ENCODE data around the gene ALPL.
A peak's percentile ranks its signal among the peaks of the same experiment; 100 is the strongest.
"Not testable (repeated sequence)": the region's sequence is repeated elsewhere in the genome, so short reads cannot be mapped to it uniquely, and the experiment has no call there.

The ALPL gene

GRCh38 chr1:21559788-21560567 lies 50.8 kb downstream of the ALPL start:
- no peak for DNase-seq (ENCODE audit: low spot score)

- DNase-seq (ENCODE audit: low spot score): no peak
Measured at GRCh38 chr1:21560916-21561638, 51.9 kb downstream of the ALPL start.

- DNase-seq (ENCODE audit: low spot score): no peak
Measured at GRCh38 chr1:21562896-21563295, 53.7 kb downstream of the ALPL start.

GRCh38 chr1:21563971-21564370 lies 54.7 kb downstream of the ALPL start:
- no peak for DNase-seq (ENCODE audit: low spot score)

DNA sequence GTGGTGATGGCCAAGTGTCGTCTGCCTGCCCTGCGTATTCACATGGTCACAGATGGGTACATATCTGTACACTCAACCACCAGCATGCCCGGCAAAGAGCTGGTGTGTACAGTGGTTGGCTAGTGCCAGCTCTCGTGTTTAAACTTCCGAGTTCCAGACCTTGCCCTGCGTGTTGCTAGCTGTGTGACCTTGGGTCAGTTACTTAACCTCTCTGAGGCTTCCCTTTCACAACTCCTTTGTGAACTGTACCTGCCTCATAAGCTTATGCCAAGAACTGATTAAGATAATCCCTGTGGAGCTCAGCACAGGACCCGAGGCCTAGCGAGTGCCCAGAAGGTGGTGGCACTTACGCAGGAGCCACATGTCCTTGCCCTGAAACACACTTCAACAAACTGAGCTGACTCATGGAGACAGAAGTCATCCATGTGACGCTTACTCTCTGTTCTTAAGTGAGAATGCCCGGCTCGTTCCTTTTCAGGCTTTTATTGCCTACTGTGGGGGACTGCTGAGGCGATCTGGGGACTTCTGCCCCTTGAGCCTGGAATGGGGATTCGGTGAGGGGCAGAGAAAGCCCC lies 55.4 kb downstream of the ALPL start:
- DNase-seq (ENCODE audit: low spot score): no peak

DNA sequence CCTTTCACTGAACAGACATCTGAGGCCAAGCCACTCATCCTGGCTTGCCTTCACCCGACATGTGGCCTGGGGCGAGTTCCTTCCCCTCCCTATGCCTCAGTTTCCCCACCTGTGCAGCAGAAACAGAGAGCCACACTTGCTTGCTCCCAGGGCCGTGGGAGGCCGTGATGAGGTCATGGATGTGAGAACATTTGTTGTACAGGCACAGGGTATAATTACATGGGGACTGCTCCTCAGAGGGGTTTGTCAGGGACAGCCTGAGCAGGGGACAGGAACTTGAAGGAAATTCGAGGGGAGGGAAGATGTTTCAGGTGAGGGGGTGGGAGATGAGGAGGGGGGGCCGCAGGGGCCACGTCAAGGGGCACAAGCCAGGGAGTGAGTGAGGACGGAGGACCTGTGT lies 56.1 kb downstream of the ALPL start:
- DNase-seq (ENCODE audit: low spot score): no peak

DNA sequence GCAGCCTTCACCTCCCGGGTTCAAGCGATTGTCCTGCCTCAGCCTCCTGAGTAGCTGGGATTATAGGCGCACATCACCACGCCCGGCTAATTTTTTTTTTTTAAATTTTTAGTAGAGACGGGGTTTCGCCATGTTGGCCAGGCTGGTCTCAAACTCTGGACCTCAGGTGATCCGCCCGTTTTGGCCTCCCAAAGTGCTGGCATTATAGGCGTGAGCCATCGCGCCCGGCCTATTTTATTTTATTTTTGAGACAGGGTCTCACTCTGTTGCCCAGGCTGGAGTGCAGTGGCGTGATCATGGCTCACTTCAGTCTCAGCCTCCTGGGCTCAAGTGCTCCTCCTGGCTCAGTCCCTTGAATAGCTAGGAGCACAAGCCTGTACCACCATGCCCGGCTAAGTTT lies 57.1 kb downstream of the ALPL start:
- not testable (repeated sequence) for DNase-seq (ENCODE audit: low spot score)

GRCh38 chr1:21567241-21568005 lies 58.2 kb downstream of the ALPL start:
- peak; percentile 68 for DNase-seq (ENCODE audit: low spot score)

- DNase-seq (ENCODE audit: low spot score): no peak
Measured at GRCh38 chr1:21568006-21568746, 59.0 kb downstream of the ALPL start.

DNA sequence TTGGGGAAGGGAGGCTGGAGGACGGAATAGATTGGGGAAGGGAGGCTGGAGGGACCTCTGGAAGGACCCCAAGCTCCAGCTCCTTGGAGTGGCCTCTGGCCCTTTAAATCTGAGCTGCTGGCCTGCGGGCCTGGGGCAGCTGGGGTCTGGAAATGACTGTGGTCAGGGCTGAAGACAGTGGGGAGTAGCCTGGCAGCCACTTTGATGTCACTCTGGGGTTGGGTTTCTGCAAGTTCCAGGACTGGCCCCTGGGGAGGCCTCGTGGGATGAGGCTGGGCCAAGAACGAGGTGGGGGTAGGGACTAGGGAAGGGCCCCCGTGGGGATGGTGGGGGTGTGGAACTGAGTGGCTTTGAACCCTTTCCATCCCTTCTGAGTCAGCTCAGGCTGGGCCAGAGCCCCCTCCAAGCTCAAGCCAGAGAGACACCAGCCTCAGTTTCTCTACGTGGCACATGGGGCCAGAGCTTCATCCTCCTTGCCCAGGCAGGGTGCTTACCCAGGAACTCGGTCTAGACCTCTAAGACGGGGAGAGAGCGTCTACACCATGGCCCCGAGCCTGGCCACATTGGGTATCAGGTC lies 59.7 kb downstream of the ALPL start:
- no peak for DNase-seq (ENCODE audit: low spot score)

GRCh38 chr1:21569820-21570527 lies 60.8 kb downstream of the ALPL start:
- DNase-seq (ENCODE audit: low spot score): no peak

DNA sequence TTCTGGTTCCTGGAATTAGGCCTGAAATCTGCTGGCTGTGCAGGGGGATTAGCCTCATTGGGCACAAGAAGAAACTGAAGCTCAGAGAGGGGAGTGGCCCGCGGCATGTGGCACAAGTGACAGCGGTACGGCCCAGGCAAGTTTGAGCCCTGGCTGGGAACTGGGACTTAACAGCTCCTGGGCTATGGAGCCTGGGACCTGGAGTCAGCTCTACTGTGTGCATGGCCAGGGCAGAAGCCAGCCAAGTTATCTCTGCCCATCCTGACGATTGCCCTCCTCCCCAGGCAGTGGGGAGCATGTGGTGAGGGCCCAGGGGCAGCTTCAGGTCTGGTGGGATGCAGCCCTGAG lies 61.3 kb downstream of the ALPL start:
- no peak for DNase-seq (ENCODE audit: low spot score)

DNA sequence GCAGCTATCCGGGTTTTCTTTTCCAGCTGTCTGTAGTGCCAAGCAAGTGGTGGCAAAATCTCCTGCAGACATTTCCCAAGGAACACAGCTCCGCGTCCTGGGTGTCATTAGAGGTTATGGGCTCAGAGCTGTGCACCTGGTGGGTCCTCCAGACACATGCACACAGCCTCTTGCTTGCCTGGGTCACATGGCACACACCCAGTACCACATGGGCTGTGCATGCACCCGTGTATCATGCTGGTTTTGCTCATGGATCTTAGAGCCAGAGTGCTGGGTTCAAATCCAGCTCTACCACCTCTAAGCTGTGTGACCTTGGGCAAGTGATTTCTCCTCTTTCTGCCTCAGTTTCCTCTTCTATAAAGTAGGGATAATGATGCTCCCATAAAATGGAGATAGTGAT lies 61.7 kb downstream of the ALPL start:
- DNase-seq (ENCODE audit: low spot score): no peak

DNA sequence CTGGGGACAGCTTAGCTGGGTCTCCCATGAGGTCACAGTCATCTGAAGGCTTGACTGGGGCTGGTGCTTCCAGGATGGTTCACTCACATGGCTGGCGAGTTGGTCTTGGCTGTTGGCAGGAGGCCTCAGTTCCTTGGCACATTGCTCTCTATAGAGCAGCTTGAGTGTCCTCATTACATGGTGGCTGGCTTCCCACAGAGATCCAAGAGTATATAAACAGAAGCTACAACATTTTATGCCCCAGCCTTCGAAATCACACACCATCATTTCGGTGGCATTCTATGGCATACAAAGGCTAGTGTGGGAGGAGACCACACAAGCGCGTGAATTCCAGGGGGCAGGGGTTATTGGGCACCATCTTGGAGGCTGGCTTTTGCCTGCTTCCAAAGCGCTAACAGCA lies 63.0 kb downstream of the ALPL start:
- no peak for DNase-seq (ENCODE audit: low spot score)

DNA sequence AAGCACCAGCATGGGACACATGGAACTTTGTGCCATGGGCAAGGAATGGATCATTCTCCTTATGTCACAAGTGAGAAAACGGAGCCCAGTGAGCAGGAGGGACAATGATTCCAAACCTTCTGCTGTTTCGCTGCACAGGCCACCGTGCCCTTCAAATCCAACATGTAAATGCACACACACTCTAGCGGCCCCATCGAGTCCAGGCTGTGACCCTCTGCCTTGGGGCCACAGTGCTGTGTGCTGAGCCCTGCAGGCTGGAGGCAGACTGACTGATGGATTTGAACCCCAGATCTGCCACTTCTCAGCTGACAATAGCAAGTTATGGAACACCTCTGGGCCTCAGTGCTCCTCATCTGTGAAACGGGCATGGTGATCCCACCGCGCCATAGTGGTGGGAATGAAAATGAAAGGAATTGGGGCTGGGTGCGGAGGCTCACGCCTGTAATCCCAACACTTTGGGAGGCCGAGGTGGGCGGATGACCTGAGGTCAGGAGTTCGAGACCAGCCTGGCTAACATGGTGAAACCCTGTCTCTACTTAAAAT lies 63.6 kb downstream of the ALPL start:
- no peak for DNase-seq (ENCODE audit: low spot score)

- no peak for DNase-seq (ENCODE audit: low spot score)
Measured at GRCh38 chr1:21573475-21573874, 64.3 kb downstream of the ALPL start.

- DNase-seq (ENCODE audit: low spot score): peak; percentile 80
Measured at GRCh38 chr1:21573971-21574465, 64.8 kb downstream of the ALPL start.

DNA sequence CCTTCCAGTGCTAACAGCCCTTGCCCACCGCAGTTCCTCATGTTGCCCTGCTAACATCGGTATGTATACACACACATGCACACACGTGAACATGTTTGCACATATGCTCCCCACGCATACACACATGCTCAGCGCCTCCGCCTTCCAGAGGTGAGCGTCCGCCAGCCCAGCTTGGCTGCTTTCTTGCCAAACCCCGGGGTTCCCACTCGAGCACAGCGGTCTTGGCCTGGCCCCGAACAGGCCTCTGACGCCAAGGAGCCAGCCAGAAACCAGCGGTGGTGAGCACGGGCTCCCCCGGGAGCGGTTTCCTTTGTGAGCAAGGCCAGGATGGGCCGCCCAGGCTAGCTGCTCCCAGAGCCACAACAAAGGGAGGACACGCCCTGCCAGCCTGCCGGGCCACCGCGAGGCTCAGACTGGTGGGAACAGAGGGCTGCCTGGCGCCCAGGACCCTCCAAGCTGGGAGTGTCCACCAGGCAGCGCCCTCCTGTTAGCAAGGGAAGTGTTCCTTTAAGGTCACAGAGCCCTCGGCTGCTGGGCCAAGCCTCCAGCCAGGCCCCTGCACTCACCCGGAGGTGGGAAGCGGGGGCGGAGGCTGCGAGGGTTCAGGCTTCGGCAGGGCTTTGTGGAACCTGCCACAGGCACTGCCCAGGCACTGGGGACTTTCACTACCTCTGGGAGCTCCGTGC lies 65.4 kb downstream of the ALPL start:
- DNase-seq (ENCODE audit: low spot score): no peak

DNA sequence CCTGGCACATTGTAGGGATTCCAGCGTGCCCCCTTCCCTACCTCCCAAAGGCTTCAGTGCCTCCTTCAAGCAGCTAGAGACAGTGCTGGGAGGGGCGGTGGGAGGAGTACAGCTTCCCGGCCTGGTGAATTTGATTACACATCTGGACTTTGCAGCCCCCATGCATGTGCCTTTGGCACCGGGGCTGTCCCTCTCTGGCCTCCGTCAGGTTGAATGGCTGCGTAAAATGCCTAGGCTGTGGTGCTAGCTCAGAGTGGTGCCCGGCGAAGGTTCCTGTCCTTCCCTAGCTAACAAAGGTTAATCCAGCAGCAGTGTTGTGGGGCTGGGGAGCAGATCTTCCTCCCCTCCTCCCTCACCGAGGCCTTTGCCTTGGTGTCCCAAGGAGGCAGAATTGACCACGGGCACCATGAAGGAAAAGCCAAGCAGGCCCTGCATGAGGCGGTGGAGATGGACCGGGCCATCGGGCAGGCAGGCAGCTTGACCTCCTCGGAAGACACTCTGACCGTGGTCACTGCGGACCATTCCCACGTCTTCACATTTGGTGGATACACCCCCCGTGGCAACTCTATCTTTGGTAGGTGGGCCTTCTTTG lies 66.2 kb downstream of the ALPL start:
- DNase-seq (ENCODE audit: low spot score): no peak

All from hepatic stellate cell (primary cell).